ENCODE measurements around the gene SUPT3H. TPM values are rescaled to one million over a fixed set of nuclear protein-coding genes. Genes with fewer than 3 reads are reported as not detected.

The SUPT3H gene
- total and polyA plus RNA-seq, 2 donors (not counting 1 experiment from before 2014, with no cell fraction given) = 5.5 to 12.4 TPM

DNA sequence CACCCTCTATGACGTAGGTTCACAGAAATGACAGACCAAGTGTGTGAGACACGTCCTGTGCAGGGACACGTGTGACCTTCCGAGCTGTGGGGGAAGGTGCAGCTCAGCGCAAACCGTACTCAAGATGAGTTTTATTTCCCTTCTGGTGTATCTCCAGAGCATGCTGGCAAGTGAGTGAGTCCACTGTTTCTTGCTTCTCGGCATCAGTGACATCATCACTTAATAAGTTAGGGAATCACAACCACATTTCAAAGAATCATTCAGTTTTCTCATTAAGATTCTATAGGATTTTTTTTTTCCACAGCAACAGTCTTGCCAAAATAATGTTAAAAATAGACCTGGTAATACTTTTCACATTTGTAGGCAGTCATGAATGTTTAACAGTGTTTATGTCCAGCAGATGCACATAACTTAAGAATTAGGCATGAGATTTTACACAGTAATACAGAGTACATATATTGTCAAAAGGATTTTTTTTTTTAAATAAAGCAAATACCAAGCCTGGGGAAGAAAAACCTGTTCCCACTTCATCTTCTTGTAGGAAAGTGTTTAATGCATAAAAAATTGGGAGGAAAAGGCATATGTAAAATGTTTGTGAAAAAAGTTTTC, 572.4 kb downstream of the SUPT3H start:
- no peaks in the 10 kb centered on the region for H3K79me2 ChIP-seq (ENCODE audit: control insufficient read depth, insufficient read depth, low read length)
- no peaks in the 10 kb centered on the region for H3K36me3 ChIP-seq (replicated peaks in 1 of 2; ENCODE audit: control extremely low read depth in 1 of 2, control insufficient read depth in 1 of 2, extremely low read depth in 1 of 2, insufficient read depth in 2 of 2, low read length in 1 of 2)
- POLR2A ChIA-PET = no interaction called here
- no peak overlapping the region for H2AFZ ChIP-seq (ENCODE audit: insufficient read depth, low read depth, low read length, poor library complexity, severe bottlenecking)
- CTCF ChIA-PET = no interaction called here
- H3K27me3 Mint-ChIP-seq = peaks cover 5% of the 10 kb centered on the region
- intact Hi-C loops (cut with micrococcal nuclease) = no loop called here
- no peaks in the 10 kb centered on the region for H3K9me3 ChIP-seq (ENCODE audit: control extremely low read depth in 1 of 3, control insufficient read depth in 2 of 3, insufficient read depth in 1 of 3, low read length in 2 of 3)
- H3K4me2 ChIP-seq (replicated peaks; ENCODE audit: low read depth, low read length, poor library complexity, severe bottlenecking) = no peak overlapping the region
- H3K4me1 ChIP-seq (ENCODE audit: control insufficient read depth in 2 of 2, insufficient read depth in 2 of 2, low read length in 2 of 2) = no peaks in the 10 kb centered on the region
- WGBS (ENCODE audit: insufficient coverage) = 93% methylated on average over 3 of the region's 7 CpGs
- no peak overlapping the region for H3K9ac ChIP-seq (ENCODE audit: low read length)
- no peak overlapping the region for H3K27ac ChIP-seq (ENCODE audit: low read length in 2 of 2)
- H3K27me3 ChIP-seq (replicated peaks in 1 of 4; ENCODE audit: control extremely low read depth in 1 of 4, control insufficient read depth in 3 of 4, insufficient read depth in 4 of 4, low read length in 3 of 4) = peaks cover 0 to 5% (median 0%) of the 10 kb centered on the region in 4 experiments
- no peaks in the 10 kb centered on the region for H3K4me1 Mint-ChIP-seq
- no peaks in the 10 kb centered on the region for H3K9me3 Mint-ChIP-seq (ENCODE audit: insufficient read depth)
- H3K4me3 Mint-ChIP-seq = no peak overlapping the region
- no peaks in the 10 kb centered on the region for H4K20me1 ChIP-seq (ENCODE audit: control insufficient read depth, insufficient read depth, low read length, poor library complexity, severe bottlenecking)
- TF ChIP-seq, protein P1, sequence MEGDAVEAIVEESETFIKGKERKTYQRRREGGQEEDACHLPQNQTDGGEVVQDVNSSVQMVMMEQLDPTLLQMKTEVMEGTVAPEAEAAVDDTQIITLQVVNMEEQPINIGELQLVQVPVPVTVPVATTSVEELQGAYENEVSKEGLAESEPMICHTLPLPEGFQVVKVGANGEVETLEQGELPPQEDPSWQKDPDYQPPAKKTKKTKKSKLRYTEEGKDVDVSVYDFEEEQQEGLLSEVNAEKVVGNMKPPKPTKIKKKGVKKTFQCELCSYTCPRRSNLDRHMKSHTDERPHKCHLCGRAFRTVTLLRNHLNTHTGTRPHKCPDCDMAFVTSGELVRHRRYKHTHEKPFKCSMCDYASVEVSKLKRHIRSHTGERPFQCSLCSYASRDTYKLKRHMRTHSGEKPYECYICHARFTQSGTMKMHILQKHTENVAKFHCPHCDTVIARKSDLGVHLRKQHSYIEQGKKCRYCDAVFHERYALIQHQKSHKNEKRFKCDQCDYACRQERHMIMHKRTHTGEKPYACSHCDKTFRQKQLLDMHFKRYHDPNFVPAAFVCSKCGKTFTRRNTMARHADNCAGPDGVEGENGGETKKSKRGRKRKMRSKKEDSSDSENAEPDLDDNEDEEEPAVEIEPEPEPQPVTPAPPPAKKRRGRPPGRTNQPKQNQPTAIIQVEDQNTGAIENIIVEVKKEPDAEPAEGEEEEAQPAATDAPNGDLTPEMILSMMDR (IDR thresholded peaks at IDR 0.05) = no peak
- TF ChIP-seq EZH2 (IDR thresholded peaks at IDR 0.05; ENCODE audit: borderline replicate concordance, insufficient read depth, low read depth, low read length, poor library complexity, severe bottlenecking) = no peak
- ATAC-seq (ENCODE audit: low read depth) (no peak), DNase-seq (no peak)
- H3K27ac Mint-ChIP-seq = no peak overlapping the region
- no peak overlapping the region for H3K4me3 ChIP-seq (ENCODE audit: control extremely low read depth in 1 of 5, extremely low read depth in 1 of 5, insufficient read depth in 1 of 5, low read depth in 2 of 5, low read length in 4 of 5)

DNA sequence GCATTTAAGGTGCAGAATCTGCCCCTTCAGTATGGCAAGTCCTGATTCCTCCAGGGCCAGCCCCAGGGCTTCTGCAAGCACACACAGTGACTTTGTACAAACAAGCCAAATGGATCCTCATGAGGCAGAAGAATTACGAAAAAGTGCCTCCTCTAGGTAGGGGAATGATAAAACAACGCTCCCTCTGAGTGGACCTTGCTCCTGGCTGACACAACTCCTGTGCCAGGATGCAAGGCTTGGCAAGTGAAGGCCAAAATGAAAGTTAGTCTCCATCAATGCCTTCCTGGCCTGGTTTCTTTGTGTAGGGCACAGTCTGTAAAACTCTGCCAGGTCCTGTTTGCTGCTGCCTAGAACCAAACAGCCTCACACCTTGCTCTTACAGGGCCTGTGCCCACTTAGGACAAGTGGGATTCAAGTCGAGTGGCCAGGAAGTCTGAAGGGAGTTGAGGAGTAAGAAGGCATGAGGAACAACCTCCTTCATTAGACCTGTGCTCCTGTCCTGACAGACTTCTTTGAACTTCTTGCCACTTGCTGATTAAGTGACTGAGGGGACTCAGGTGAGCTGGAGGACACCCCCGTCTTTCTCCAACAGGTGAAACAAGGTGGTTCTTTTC, 573.1 kb downstream of the SUPT3H start:
- Histone ChIP-seq H4K20me1 (ENCODE audit: control insufficient read depth, insufficient read depth, low read length, poor library complexity, severe bottlenecking) (no peaks in the 10 kb centered on the region), H3K27me3 (replicated peaks in 1 of 4; ENCODE audit: control extremely low read depth in 1 of 4, control insufficient read depth in 3 of 4, insufficient read depth in 4 of 4, low read length in 3 of 4) (peaks cover 0 to 5% (median 0%) of the 10 kb centered on the region in 4 experiments), H3K4me1 (ENCODE audit: control insufficient read depth in 2 of 2, insufficient read depth in 2 of 2, low read length in 2 of 2) (no peaks in the 10 kb centered on the region), H2AFZ (ENCODE audit: insufficient read depth, low read depth, low read length, poor library complexity, severe bottlenecking) (no peak overlapping the region), H3K4me2 (replicated peaks; ENCODE audit: low read depth, low read length, poor library complexity, severe bottlenecking) (no peak overlapping the region), H3K4me3 (ENCODE audit: control extremely low read depth in 1 of 5, extremely low read depth in 1 of 5, insufficient read depth in 1 of 5, low read depth in 2 of 5, low read length in 4 of 5) (no peak overlapping the region), H3K9me3 (ENCODE audit: control extremely low read depth in 1 of 3, control insufficient read depth in 2 of 3, insufficient read depth in 1 of 3, low read length in 2 of 3) (no peaks in the 10 kb centered on the region), H3K9ac (ENCODE audit: low read length) (no peak overlapping the region), H3K27ac (ENCODE audit: low read length in 2 of 2) (no peak overlapping the region), H3K36me3 (replicated peaks in 1 of 2; ENCODE audit: control extremely low read depth in 1 of 2, control insufficient read depth in 1 of 2, extremely low read depth in 1 of 2, insufficient read depth in 2 of 2, low read length in 1 of 2) (no peaks in the 10 kb centered on the region), H3K79me2 (ENCODE audit: control insufficient read depth, insufficient read depth, low read length) (no peaks in the 10 kb centered on the region)
- H3K4me1 Mint-ChIP-seq = no peaks in the 10 kb centered on the region
- H3K4me3 Mint-ChIP-seq = no peak overlapping the region
- ChIA-PET CTCF (no interaction called here), POLR2A (no interaction called here)
- no peak for ATAC-seq (ENCODE audit: low read depth)
- peaks cover 7% of the 10 kb centered on the region for H3K27me3 Mint-ChIP-seq
- intact Hi-C loops (cut with micrococcal nuclease) = no loop called here
- no peak overlapping the region for H3K27ac Mint-ChIP-seq
- TF ChIP-seq, protein P1 (IDR thresholded peaks at IDR 0.05) = no peak
- no peak for TF ChIP-seq EZH2 (IDR thresholded peaks at IDR 0.05; ENCODE audit: borderline replicate concordance, insufficient read depth, low read depth, low read length, poor library complexity, severe bottlenecking)
- no peak for DNase-seq
- no peaks in the 10 kb centered on the region for H3K9me3 Mint-ChIP-seq (ENCODE audit: insufficient read depth)
- 90% methylated on average over 2 of the region's 4 CpGs for WGBS (ENCODE audit: insufficient coverage)

All from B cell (primary cell).